ENCODE results near the gene OTOS. TPM values are rescaled to one million over a fixed set of nuclear protein-coding genes. Genes with fewer than 3 reads are reported as not detected.

Gene OTOS
- total and polyA plus RNA-seq, 4 donors: not detected

DNA sequence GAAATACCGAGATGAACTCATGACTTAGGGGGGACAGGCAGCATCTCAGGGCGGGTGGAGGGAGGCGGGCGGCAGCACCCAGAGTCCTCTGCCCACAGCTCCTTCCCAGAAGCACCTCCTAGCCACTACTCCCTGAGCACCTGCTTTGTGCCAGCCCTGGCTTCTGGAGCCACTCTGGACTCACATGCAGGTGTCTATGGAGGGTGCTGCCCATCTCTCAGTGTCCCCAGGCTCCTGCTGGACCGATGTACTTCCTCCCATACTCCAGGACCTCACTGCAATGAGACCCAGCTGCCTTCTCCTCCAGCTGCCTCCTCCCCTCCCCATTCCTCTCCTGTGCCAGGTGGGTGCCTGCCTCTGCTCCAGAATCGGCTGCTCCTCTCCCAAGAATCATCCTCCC lies 22.1 kb upstream of the OTOS start:
- Histone ChIP-seq H3K4me3 (ENCODE audit: low read depth in 1 of 3, low read length in 3 of 3) (no peak overlapping the region), H3K9ac (ENCODE audit: low read depth in 1 of 2, low read length in 2 of 2) (no peak overlapping the region), H3K4me1 (ENCODE audit: control insufficient read depth in 4 of 4, insufficient read depth in 4 of 4, low read length in 3 of 4) (no peaks in the 10 kb centered on the region), H3K27me3 (ENCODE audit: control insufficient read depth in 4 of 4, insufficient read depth in 4 of 4, low read length in 3 of 4) (no peaks in the 10 kb centered on the region), H3K9me3 (ENCODE audit: control insufficient read depth in 4 of 4, low read length in 3 of 4) (no peaks in the 10 kb centered on the region), H3K36me3 (ENCODE audit: control insufficient read depth in 4 of 4, insufficient read depth in 3 of 4, low read depth in 1 of 4, low read length in 3 of 4) (no peaks in the 10 kb centered on the region), H3K27ac (ENCODE audit: low read depth in 1 of 2, low read length in 2 of 2) (no peak overlapping the region)
- 73% methylated on average over 6 of the region's 6 CpGs for WGBS
- no peak for DNase-seq (ENCODE audit: low spot score)
- TF ChIP-seq, protein P1, sequence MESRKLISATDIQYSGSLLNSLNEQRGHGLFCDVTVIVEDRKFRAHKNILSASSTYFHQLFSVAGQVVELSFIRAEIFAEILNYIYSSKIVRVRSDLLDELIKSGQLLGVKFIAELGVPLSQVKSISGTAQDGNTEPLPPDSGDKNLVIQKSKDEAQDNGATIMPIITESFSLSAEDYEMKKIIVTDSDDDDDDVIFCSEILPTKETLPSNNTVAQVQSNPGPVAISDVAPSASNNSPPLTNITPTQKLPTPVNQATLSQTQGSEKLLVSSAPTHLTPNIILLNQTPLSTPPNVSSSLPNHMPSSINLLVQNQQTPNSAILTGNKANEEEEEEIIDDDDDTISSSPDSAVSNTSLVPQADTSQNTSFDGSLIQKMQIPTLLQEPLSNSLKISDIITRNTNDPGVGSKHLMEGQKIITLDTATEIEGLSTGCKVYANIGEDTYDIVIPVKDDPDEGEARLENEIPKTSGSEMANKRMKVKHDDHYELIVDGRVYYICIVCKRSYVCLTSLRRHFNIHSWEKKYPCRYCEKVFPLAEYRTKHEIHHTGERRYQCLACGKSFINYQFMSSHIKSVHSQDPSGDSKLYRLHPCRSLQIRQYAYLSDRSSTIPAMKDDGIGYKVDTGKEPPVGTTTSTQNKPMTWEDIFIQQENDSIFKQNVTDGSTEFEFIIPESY (IDR thresholded peaks at IDR 0.05): no peak
- TF ChIP-seq RXRA (IDR thresholded peaks at IDR 0.05) (no peak), HNF4G (IDR thresholded peaks at IDR 0.05) (no peak), EGR1 (IDR thresholded peaks at IDR 0.05; ENCODE audit: low read depth in 2 of 2) (no peak), FOXA2 (IDR thresholded peaks at IDR 0.05) (no peak), MAX (IDR thresholded peaks at IDR 0.05) (no peak), REST (IDR thresholded peaks at IDR 0.05) (no peak), TAF1 (conservative IDR thresholded peaks at IDR 0.05) (no peak), YY1 (IDR thresholded peaks at IDR 0.05) (no peak)

DNA sequence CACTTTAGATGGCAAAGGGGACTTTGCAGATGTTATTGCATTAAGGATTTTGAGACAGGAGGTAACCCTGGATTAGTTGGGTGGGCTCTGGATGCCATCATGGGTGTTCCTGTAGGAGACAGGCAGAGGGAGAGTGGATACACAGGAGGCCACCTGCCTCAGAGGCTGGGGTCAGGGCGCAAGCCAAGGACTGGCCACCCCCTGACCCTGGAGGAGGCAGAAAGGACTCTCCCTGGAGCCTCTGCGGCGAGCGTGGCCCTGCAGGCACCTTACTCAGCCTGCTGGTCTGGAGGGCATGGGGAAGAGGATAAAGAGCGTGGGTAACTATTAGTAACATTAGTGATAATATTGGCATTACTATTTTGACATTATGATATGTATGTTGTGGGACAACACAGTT lies 21.6 kb upstream of the OTOS start:
- Histone ChIP-seq H3K4me1 (ENCODE audit: control insufficient read depth in 4 of 4, insufficient read depth in 4 of 4, low read length in 3 of 4) (no peaks in the 10 kb centered on the region), H3K9me3 (ENCODE audit: control insufficient read depth in 4 of 4, low read length in 3 of 4) (no peaks in the 10 kb centered on the region), H3K27me3 (ENCODE audit: control insufficient read depth in 4 of 4, insufficient read depth in 4 of 4, low read length in 3 of 4) (no peaks in the 10 kb centered on the region), H3K36me3 (ENCODE audit: control insufficient read depth in 4 of 4, insufficient read depth in 3 of 4, low read depth in 1 of 4, low read length in 3 of 4) (no peaks in the 10 kb centered on the region), H3K27ac (ENCODE audit: low read depth in 1 of 2, low read length in 2 of 2) (no peak overlapping the region), H3K4me3 (ENCODE audit: low read depth in 1 of 3, low read length in 3 of 3) (no peak overlapping the region), H3K9ac (ENCODE audit: low read depth in 1 of 2, low read length in 2 of 2) (no peak overlapping the region)
- WGBS: 76% methylated on average over 5 of the region's 5 CpGs
- no peak for DNase-seq (ENCODE audit: low spot score)
- TF ChIP-seq JUND (IDR thresholded peaks at IDR 0.05): no peak
- TF ChIP-seq HNF4A (conservative IDR thresholded peaks at IDR 0.05): no peak
- no peak for TF ChIP-seq NR2F2 (IDR thresholded peaks at IDR 0.05)
- no peak for TF ChIP-seq YY1 (IDR thresholded peaks at IDR 0.05)
- no peak for TF ChIP-seq FOXA1 (IDR thresholded peaks at IDR 0.05)
- TF ChIP-seq MAX (IDR thresholded peaks at IDR 0.05): no peak
- TF ChIP-seq SP1 (IDR thresholded peaks at IDR 0.05): no peak

Measured in liver (tissue), 9 donors.